ENCODE data around the gene KLHDC8A. TPM values are rescaled to one million over a fixed set of nuclear protein-coding genes. Genes with fewer than 3 reads are reported as not detected.

The KLHDC8A gene
- total and polyA plus RNA-seq, 2 of the 13 experiments (the other 11 are each of a cell fraction or from before 2014, with no cell fraction given), result not detected

DNA sequence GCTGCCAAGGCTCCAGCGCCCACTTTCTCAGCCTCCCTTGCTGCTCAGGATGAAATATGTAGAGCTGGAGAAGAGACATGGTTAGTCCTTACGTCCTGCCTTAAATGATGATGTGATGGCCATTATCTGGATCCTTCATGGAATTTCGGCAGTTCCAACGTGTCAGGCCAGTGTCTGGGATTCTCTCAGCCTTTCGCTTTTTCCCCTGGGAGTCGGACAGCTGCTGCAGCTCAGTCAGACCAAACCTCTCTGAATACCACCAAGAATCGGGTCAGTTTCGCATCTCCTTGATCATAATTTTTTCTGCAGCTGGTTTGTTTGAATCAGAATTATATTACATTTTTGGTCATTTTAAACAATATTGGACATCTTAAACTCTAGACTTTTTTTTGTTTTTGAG lies 22.3 kb upstream of the KLHDC8A start:
- H3K27me3 ChIP-seq (ENCODE audit: control insufficient read depth in 1 of 2, insufficient read depth in 2 of 2, low read length in 2 of 2), result peaks cover 0 to 43% of the 10 kb centered on the region in 2 experiments; a peak in 4 of 5 replicates
- POLR2A ChIA-PET, result no interaction called here
- DNase-seq (ENCODE audit: low spot score) (no peak), FAIRE-seq (no peak), ATAC-seq (no peak)
- BruUV-seq (replicated peaks), result no TSS peak
- H3K4me1 ChIP-seq (ENCODE audit: insufficient read depth, low read length), result peaks cover 21% of the 10 kb centered on the region
- no peak overlapping the region for H3K4me2 ChIP-seq (ENCODE audit: low read depth, low read length)
- in situ Hi-C loops (cut with HindIII; ENCODE audit: extremely low pct_ligation_motif_present, low pct_unique_long_range_greater_than_20kb) (no loop called here), intact Hi-C loops (cut with micrococcal nuclease; ENCODE audit: unreplicated experiment) (no loop called here)
- no peaks in the 10 kb centered on the region for H3K9me3 ChIP-seq (ENCODE audit: low read length)
- no peaks in the 10 kb centered on the region for H3K79me2 ChIP-seq (ENCODE audit: insufficient read depth, low read length)
- no peaks in the 10 kb centered on the region for H4K20me1 ChIP-seq (ENCODE audit: insufficient read depth, low read length)
- H3K9ac ChIP-seq (ENCODE audit: insufficient read depth, low read depth, low read length), result no peak overlapping the region
- WGBS (ENCODE audit: low lambda C conversion rate), result 55% methylated on average over 8 of the region's 8 CpGs
- no peak overlapping the region for H3K27ac ChIP-seq (ENCODE audit: extremely low read length, insufficient read depth, low read length)
- H3K36me3 ChIP-seq (replicated peaks in 1 of 2; ENCODE audit: control insufficient read depth in 1 of 2, insufficient read depth in 2 of 2, low read length in 2 of 2), result no peaks in the 10 kb centered on the region
- TF ChIP-seq ZNF891 (CRISPR knock-in tag; IDR thresholded peaks at IDR 0.05) (no peak), ZBTB43 (CRISPR knock-in tag; conservative IDR thresholded peaks at IDR 0.05) (no peak), MTA1 (CRISPR knock-in tag; IDR thresholded peaks at IDR 0.05; ENCODE audit: borderline replicate concordance) (no peak), SCMH1 (CRISPR knock-in tag; IDR thresholded peaks at IDR 0.05; ENCODE audit: borderline replicate concordance) (no peak), ZNF18 (CRISPR knock-in tag; IDR thresholded peaks at IDR 0.05; ENCODE audit: insufficient replicate concordance) (no peak), RFXAP (CRISPR knock-in tag; IDR thresholded peaks at IDR 0.05; ENCODE audit: borderline replicate concordance) (no peak), AFF4 (CRISPR knock-in tag; IDR thresholded peaks at IDR 0.05) (no peak), ZNF263 (CRISPR knock-in tag; IDR thresholded peaks at IDR 0.05) (no peak), NFRKB (IDR thresholded peaks at IDR 0.05) (no peak)
- H2AFZ ChIP-seq (ENCODE audit: low read length), result no peak overlapping the region
- no peak overlapping the region for H3K4me3 ChIP-seq (replicated peaks in 1 of 3; ENCODE audit: insufficient read depth in 1 of 3, low read depth in 2 of 3, low read length in 3 of 3)
- CTCF ChIA-PET (ENCODE audit: low intra/inter-chr PET ratio, low total read pairs), result no interaction called here

Measured in HepG2 (cell line).